T follicular helper cell (primary cell): Measurements from ENCODE around the gene CCDC167.

Experiments used
- DNase-seq: peaks from one replicate; pipeline ENCODE4 v3.0.0-alpha.2; 2020; ENCODE audit warnings: low read depth

The CCDC167 gene

DNA sequence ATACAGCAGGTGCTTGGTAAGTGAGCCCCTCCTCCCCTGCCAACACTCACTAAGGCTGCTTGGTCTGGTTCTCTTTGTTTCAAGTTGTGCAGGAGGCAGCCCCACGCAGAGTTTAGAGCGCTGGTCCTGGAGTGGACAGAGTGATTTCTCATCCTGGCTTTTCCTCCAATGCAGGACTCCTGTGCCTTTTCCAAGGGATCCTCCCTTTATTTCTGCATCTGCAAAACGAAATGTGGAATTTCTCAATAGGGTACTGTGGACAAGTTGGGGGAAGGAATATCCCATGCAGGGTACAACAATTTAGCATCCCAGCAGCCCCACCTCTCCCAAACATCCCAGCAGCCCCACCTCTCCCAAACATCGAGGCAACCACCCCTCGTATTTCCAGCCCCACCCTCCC is 30.6 kb upstream of the CCDC167 start:
- DNase-seq, result no peak

DNA sequence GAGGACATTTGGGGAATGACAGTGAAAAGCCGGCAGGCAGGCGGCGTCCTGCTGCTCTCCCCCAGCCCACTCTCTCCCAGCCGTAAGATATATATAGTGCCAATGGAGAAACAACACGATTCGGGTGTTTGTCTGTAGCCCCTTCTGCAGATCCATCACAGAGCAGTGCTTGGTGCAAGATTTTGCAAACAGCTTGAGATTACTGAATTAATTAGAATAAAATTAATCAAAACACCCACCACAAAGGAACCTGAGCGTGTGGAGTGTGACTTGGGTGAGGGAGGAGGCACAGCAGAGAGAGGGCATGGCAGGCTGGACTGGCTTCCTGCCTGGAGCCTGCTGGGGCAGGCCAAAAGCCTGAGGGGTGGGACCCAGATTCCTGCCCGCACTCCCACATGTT is 28.8 kb upstream of the CCDC167 start:
- DNase-seq, result no peak

DNA sequence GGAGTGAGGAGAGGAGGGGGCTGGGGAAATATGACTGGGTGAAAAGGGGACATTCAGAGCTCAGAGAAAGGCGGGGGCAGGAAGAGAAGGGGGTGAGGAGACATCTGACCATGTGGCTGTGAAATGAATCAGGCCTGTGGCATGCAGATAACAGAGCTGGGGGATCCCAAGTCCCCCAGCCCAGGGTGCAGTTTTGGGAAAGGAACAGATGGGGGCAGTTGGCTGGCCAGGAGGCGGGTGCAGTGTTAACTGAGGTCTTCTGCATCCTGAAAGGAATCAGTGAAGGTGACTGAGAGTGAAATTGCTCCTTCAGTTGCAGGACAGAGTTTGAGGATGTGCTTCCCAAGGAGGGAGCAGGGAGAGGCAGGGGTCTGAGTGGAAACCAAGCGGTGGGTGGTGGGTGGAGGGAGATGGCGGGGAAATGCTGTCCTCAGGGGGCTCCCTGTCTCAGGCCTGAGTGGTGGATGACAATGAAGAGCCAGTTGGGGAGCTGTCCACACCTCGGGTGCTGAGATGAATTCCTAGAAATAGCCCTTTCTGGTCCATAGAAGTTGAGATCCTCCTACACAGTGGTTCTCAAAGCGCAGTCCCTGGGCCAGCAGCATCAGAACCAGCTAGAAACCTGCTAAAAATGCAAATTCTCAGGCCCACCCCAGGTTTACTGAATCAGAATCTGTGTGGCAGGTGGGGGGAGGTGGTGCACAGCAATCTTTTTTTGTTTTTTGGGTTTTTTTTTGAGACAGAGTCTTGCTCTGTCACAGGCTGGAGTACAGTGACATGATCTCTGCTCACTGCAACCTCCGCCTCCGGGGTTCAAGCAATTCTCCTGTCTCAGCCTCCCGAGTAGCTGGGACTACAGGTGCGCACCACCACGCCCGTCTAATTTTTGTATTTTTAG is 26.0 kb upstream of the CCDC167 start:
- DNase-seq, result no peak

DNA sequence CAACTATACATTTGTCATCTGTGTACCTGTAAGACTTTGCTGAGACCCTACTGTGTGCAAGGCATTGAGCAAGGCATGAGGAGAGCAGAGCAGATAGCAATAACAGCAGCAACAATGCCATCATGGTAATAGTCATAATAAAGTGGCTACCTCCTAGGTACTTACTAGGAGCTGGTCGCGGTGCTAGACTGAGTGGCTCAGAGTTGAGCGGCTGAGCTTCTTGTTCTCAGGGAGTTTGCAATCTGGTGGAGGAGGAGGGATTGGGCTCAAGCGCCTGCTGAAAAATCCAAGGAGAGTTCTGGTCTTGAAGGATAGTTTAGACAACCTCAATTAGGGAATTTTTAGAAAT is 25.3 kb upstream of the CCDC167 start:
- no peak for DNase-seq

DNA sequence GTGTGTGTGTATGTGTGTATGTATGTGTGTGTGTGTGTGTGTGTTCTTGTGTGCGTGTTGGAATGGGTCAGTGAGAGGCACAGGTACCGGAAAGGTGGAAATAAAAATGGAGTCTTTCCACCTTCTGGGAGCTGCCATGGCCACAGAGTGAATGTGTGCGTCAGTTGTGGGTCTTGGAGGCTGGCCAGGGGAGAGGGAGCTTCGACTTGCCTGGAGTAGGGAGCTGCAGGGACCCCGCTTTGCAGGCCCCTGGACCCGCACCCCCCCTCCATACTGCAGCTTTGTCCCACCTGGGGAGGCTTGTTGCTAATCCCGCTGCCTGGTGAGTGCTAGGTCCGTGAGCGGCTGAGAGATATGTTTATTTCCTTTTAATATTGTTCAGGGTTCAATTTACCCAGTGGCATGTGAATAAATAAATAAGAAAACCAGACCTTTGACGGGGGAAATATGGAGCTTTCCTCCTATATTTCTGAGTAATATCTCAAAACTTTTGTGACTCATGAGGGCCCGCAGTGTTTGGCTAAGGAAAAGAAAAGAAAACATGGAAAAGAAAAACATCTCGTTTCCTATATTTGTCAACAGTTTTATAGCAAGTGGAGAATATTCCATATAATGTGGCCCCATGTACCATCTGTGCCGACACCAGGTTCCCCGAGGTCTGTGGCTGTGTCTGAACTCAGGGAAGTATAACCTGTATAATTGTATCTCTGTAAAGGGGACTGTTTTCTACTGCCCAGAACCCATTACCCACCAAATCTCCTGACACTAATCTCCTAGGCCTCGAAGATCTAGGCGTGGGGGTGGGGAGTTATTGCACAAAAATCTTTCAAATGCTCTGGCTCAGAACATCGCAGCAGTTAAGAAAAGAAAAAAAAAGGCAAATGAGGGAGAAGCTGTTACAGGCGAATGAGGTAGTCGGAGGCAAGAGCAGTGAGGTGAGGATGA is 24.6 kb upstream of the CCDC167 start:
- no peak for DNase-seq

DNA sequence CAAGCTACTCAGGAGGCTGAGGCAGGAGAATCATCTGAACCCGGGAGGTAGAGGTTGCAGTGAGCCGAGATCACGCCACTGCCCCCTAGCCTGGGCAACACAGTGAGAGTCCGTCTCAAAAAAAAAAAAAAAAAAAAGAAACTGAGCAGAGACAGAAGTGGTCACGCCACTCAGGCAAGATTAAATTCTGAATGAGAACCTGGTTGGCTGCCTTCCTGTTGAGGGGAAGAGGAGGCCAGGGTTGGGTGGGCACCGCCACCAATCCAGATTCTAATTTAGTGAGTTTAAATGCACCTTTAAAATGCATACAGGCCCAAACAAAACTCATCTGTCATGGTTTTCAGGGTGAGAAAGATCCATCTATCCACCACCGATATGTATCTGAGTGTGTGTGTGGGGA is 23.7 kb upstream of the CCDC167 start:
- no peak for DNase-seq

DNA sequence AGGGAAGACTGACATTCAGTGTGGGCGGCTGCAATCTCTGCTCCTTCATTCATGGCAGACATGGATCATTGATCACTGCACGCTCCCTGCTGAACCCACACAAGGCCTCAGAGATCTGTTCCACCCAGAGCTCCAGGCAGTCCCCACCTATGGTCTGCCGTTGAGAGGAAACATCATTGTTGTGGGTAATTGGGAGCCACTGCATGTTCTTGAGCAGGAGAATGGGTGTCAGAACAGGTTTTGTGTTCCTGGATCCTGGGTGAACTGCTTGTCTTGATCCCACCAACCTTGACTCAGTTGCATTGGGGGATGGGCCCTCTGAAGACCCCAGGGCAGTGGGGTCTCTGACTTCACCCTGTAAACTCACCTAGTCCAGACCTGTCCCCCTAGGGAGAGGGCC is 23.1 kb upstream of the CCDC167 start:
- no peak for DNase-seq

DNA sequence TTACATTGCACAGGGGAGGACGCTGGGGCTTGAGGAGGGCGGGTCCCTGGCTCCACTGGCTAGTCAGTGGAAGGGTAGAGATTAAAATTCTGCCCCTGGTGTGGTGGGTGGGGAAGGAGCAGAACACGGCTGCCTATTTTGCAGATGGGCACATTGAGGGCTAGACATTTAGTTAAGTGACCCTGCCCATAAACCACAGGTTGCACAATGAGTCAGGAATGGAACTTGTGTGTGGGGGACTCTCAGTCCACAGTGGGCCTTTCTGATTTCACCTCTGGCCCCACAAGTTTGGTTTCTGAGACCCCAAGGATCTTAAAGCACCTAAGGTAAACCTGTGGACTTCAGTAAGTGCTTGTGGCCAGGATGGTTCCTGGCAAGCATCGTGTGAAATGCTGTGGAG is 22.0 kb upstream of the CCDC167 start:
- no peak for DNase-seq

DNA sequence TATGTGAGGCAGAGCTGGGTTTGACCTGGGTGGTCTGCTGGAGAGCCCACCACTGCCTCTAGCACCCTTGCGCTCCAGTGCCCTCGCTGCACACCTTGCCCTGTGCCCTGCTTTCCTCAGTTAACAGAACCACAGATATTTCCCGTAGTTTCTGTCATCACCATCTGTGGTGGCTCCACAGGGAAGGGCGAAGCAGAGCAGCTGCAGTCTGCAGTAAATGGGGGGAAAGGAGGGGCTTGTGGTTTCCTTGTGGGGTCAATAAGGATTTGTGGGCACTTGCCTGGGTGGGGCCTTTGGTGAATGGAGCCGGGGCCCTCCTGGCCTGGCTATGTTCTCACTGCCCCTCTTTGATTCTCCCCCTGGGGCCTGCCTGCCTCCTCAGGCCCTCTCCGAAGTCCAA is 21.2 kb upstream of the CCDC167 start:
- no peak for DNase-seq

DNA sequence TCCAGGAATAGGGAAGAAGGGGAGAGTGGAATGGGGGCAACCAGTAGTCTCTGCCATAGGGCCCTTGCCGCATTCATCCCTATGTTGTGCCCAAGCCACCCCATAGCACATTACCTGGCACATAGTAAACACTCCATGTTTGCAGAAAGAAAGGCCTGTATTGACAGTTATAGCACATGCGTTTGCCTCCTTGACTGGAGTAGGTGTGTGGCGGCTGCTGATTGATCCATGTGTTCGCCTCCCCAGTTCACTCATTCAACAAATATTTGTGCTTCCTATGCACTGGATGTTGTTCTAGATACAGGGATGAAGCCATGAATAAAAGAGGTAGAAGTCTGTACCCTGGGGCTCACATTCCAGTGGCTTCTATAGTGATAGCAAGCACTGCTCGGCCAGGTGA is 19.8 kb upstream of the CCDC167 start:
- no peak for DNase-seq

DNA sequence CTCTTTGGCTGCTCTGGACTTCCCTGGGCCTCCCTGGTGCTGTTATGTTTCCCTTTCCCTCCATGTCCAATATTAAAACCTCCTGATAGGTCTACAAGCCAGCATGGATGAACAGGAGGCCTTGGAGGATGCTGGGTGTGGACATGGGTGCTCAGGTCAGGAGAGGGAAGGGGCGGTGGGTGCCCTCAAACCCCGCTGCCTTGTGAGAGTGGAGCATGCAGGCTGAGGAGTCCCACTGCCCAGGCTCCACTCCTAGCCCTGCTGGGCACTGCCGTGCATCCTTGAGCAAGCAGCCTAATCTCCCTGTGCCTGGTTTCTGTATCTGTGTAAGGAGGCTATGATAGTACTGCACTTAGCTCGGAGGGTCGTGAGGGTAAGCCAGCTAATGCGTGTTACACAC is 18.4 kb upstream of the CCDC167 start:
- DNase-seq, result no peak

DNA sequence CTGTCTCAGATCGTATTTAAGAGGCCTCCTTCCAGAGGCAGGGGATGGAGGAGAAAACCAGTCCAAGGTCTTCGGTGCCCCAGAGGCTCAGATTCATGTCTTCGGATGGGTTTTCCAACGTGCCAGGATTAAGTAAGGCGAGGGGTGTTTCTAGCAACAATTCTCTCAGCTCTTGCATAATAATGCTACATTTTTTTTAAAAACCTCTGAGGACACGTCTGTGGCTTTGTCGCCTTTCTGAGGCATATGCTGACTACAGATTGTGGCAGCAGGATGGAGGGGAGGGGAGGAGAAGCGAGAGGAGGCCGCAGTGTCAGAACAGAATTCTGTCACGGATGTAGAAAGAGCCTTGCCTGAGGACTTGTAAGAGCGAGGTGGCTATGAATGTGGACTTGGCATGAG is 17.7 kb upstream of the CCDC167 start:
- DNase-seq, result peak; percentile 73

DNA sequence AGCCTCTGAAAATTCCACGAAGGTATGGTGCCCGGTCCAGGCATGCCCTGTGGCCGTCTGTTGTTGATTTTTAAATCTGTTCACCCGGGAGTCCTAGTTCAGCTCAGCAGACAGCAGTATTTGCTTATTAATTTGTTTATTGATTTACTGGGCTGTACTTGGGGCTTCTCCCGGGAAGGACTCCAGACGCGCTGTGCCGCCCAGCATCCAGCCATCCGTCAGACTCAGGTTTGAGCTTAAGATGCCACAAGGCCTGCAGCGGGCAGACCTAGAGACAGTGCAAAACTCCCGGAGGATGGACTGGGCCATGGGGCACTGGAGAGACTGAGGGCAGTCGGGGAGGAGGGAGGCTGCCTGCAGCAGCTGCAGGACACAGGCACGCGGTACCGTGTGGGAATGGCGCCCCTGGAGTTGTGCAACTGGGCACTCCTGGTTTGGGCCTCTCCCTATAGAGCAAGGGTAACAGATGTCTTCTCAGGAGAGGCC is 17.3 kb upstream of the CCDC167 start:
- no peak for DNase-seq

DNA sequence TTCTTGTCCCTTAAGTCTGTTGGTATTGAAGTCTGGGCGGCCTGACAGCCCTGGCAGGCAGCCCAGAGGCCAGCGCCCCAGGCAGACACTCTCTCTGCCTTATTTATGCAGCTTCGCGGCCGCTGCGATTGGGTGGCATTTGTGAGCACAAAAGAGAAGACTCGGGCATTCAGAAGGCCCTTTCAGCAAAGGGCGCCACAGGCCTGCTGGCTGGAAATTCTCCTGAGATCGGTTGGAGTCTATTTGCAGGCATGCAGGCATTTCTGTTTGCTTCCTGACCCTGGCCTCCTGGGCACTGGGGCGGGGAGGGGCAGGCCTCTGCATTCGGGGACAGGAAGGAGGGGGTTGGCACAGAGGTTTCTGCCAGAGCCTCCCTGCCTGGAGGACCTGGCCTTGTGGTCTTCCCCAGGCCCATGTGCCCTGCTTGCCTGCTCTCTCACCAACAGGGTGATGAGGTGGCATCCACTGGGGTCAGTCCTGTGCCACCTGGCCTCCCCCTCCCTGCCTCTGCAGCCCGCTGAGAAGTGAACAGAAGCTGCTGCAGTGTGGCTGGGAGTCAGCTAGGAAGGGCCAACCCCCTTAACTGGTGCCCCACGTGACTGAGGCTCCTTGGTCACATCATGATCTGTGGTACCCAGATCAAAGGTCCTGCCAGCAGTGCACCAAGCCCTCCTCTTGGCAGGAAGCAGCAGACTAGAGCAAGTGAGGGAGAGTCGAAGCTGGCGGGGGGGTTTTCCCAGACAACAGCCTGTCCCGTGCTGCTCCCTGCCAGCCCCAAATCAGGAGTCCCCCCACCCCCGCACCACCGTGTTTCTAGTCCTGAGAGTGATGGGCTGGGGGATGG is 16.6 kb upstream of the CCDC167 start:
- DNase-seq, result peak; percentile 91

DNA sequence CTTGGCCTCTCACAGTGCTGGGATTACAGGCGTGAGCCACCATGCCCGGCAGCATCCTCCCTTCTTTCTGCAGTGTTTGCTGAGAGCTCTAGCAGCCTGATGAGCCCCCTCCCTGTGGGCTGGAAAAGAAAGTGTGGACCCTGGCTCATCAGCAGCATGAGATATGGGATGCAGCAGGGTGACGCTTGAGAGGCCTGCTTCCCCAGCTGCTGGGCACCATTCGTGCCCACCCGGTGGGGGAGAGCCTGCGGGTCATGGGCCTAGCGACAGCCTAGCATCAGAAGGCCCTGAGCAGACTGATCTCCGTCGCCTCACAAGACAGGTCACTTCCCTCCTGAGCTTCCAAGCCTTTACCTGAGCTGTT is 16.0 kb upstream of the CCDC167 start:
- DNase-seq, result no peak

DNA sequence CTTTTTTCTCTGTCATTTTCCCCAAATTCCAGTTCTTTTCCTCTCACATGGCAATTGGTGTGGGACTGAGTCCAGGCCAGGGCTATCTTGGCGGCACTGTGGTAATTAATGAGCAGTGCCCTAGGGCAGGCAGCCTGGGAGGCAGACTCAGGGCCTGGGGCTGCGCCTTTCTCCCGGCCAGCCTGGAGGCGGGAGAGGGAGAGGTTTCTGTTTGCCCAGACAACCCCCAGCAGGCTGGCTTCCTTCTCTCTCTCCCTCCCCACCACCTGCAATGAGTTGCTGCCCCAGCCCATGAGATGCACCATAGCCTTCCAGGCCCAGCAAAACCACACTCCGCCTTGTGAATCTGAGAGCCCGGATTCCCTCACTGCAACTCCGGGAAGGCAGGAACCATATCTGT is 15.1 kb upstream of the CCDC167 start:
- no peak for DNase-seq

DNA sequence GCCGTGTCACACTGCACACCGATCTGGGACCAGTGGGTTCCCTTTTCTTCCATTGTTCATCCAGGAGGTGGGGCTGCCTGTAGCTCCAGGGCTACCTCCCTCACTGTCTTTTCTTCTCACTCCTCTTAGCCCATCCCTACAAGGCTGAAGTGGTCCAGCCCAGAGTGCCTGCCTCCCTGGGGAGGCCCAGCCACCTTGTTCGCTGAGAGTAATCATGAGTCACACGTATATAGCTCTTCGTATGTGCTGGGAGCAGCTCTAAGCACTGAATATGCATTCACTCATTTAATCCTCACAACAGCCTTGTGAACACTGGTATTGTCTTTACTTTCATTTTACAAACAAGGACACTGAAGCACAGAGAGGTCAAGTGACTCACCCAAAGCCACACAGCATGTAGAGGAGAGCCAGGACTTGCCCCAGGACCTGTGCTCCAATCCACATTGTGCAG is 14.7 kb upstream of the CCDC167 start:
- no peak for DNase-seq

DNA sequence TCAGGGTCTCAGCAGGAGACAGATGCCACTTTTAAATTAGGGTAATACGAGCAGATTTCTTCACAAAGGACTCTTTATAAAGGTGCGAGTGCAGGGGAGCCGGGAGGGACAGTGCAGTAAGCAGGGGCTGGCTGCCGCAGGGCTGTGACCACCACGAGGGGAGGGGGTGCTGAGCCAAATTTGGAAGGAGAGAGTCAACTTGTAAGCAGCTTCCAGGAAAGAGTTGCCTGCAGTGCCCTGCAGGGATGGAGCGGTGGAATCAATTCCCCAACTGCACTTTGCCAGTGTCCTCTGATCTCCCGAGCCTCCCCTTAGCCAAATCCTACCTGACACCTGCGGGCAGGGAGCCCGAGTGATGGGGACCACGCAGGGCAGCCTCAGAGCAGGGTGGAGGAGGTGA is 13.9 kb upstream of the CCDC167 start:
- DNase-seq, result no peak

DNA sequence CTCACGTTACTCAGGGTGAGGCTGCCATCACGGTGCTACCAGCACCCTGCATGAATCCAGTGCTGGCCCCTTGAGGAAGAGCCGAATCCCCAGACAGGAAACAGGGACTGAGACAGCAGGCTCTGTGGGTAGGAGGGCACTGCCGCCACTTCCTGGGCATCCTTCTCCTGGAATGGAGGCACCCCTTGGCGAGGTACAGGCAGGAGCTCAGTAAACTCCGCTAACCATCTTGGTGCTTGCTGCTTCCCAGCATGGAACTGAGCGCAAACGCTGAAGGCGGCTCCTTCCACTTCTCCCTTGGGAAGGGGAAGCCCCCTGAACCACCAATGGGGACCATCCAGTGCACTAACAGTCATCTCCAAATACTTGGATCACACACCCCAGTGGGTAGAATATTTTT is 13.5 kb upstream of the CCDC167 start:
- no peak for DNase-seq

DNA sequence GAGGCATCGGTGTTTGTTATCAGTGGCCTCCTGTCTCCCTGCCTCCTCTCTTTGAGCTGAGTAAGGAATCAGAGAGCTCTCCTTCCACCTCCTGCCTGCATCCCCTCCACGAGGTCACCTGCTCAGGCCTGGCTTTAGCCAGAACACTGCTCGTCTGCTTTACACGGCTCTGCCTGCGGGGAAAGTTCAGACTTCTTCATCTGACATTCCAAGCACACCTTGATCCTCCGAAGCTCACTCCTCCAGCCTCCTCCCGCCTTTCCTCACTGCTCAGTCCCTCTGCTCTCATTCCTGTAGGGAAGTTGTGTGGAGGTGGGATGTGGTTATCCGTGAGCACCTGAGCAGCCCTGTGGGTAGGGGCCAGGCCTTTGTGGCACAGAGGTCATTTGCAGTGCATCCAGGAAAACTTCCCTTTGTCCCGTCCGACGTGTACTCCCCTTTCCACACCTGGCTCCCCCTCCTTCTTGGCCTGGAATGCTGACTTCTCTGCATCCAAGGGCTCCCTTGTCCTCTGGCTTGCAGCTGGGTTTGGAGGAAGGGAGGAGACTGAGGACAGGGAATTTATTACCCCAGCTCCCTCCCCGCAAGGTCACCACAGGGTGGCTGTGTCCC is 12.8 kb upstream of the CCDC167 start:
- no peak for DNase-seq

DNA sequence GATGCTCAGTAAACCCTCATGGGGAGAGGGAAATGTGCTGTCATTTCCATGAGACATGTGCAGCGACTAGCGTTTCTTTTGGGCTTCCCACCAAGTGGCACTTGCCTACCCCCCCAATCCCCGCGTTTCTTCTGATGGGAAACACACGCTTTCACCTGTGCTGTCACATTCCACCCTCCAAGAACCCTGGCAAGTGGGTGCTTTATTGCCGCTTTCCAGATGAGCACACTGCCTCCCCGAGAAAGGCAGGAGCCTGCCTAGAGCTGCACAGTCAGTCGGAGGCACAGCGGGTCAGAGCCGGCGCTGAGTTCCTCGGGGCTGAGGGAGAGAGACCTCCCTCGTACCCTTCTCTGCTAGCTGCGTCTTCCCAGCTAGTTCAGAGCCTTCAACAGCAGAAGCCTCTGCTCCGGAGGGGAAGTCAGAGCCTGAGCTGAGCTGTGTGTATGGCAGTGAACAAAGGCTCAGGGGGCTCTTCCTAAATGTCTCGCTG is 12.3 kb upstream of the CCDC167 start:
- no peak for DNase-seq
